Upper lobe of left lung (tissue), 4 donors: ENCODE measurements around the gene OSGIN1.

Experiments used
- CTCF ChIP-seq, 6 experiments: fragments of 450-650 bp in 4 of 6; fragments of 200-600 bp in 2 of 6; sonication (generic) in 2 of 6; IDR thresholded peaks; one replicate each; pipeline ENCODE4 v1.5.1; 2016 to 2019; ENCODE audit warnings: antibody characterized with exemption in 6 of 6
- EP300 ChIP-seq, 4 donors: sonication (generic); formaldehyde crosslinking; IDR thresholded peaks; one replicate each; pipeline ENCODE4 v1.5.1; 2017; ENCODE audit warnings: antibody characterized with exemption in 4 of 4, control low read depth in 2 of 4
- POLR2A ChIP-seq, 4 donors: fragments of 450-650 bp; IDR thresholded peaks; one replicate each; pipeline ENCODE4 v1.5.1; 2016 to 2017; ENCODE audit warnings: antibody characterized with exemption in 4 of 4, mild to moderate bottlenecking in 2 of 4
- POLR2AphosphoS5 ChIP-seq, 2 donors: sonication (generic); formaldehyde crosslinking; IDR thresholded peaks; one replicate each; pipeline ENCODE4 v1.5.1; 2017; ENCODE audit warnings: antibody characterized with exemption in 2 of 2

GRCh38 chr16:83994703-83995102 lies 41.7 kb downstream of the OSGIN1 start:
- TF ChIP-seq POLR2AphosphoS5 (IDR thresholded peaks at IDR 0.05) (no peak), EP300 (IDR thresholded peaks at IDR 0.05) (no peak), CTCF (IDR thresholded peaks at IDR 0.05) (no peak), POLR2A (IDR thresholded peaks at IDR 0.05) (no peak)
